HEK293 (cell line): ENCODE measurements around the gene DCUN1D2.

Experiments
- CTCF ChIP-seq: fragments of 450-650 bp; formaldehyde crosslinking; IDR thresholded peaks from 2 replicates; pipeline ENCODE4 v1.5.1; 2016; ENCODE audit warnings: missing biosample characterization, missing genetic modification characterization
- KLF8 ChIP-seq: fragments of 450-650 bp; formaldehyde crosslinking; IDR thresholded peaks from 2 replicates; pipeline ENCODE4 v1.5.1; 2016; ENCODE audit warnings: missing biosample characterization, missing genetic modification characterization
- TCF7L2 ChIP-seq: IDR thresholded peaks from 2 replicates; pipeline ENCODE4 v1.6.1; 2011; ENCODE audit warnings: low read depth, mild to moderate bottlenecking, inconsistent platforms, low read length, moderate library complexity, borderline replicate concordance
- YY1 ChIP-seq: fragments of 450-650 bp; formaldehyde crosslinking; IDR thresholded peaks from 2 replicates; pipeline ENCODE4 v1.5.1; 2018; ENCODE audit warnings: missing biosample characterization, missing genetic modification characterization
- ZBTB20 ChIP-seq: fragments of 450-650 bp; formaldehyde crosslinking; IDR thresholded peaks from 2 replicates; pipeline ENCODE4 v1.5.1; 2016; ENCODE audit warnings: missing biosample characterization, missing genetic modification characterization
- ZBTB26 ChIP-seq: fragments of 450-650 bp; formaldehyde crosslinking; optimal IDR thresholded peaks from 2 replicates; pipeline ENCODE3; 2016; ENCODE audit warnings: missing biosample characterization, mild to moderate bottlenecking, missing genetic modification characterization
- ZFP37 ChIP-seq: fragments of 450-650 bp; formaldehyde crosslinking; IDR thresholded peaks from 2 replicates; pipeline ENCODE4 v1.5.1; 2016; ENCODE audit warnings: missing biosample characterization, missing genetic modification characterization
- ZNF133 ChIP-seq: fragments of 450-650 bp; formaldehyde crosslinking; IDR thresholded peaks from 2 replicates; pipeline ENCODE4 v1.5.1; 2016; ENCODE audit warnings: missing biosample characterization, missing genetic modification characterization
- ZNF341 ChIP-seq: fragments of 450-650 bp; formaldehyde crosslinking; IDR thresholded peaks from 2 replicates; pipeline ENCODE4; 2016; ENCODE audit warnings: low read depth, missing biosample characterization, missing genetic modification characterization
- ZNF416 ChIP-seq: fragments of 450-650 bp; formaldehyde crosslinking; IDR thresholded peaks from 2 replicates; pipeline ENCODE4 v1.5.1; 2016; ENCODE audit warnings: missing biosample characterization, missing genetic modification characterization
- ZNF610 ChIP-seq: fragments of 450-650 bp; formaldehyde crosslinking; IDR thresholded peaks from 2 replicates; pipeline ENCODE4 v1.5.1; 2016; ENCODE audit warnings: missing biosample characterization, missing genetic modification characterization, borderline replicate concordance
- ZSCAN18 ChIP-seq: fragments of 450-650 bp; formaldehyde crosslinking; IDR thresholded peaks from 2 replicates; pipeline ENCODE4 v1.5.1; 2016; ENCODE audit warnings: missing biosample characterization, missing genetic modification characterization
- ZSCAN30 ChIP-seq: fragments of 450-650 bp; IDR thresholded peaks from 2 replicates; pipeline ENCODE4 v1.5.1; 2018; ENCODE audit warnings: missing biosample characterization, mild to moderate bottlenecking, missing genetic modification characterization, moderate library complexity

- TF ChIP-seq KLF8 (tag by site-specific recombination) = no peak
- no peak for TF ChIP-seq CTCF (tag by site-specific recombination)
- no peak for TF ChIP-seq ZSCAN18 (tag by site-specific recombination)
- no peak for TF ChIP-seq ZNF133 (tag by site-specific recombination)
- TF ChIP-seq TCF7L2 = no peak
- TF ChIP-seq ZBTB26 = no peak
- TF ChIP-seq ZSCAN30 (tag by site-specific recombination) = no peak
- no peak for TF ChIP-seq YY1 (tag by site-specific recombination)
- TF ChIP-seq ZNF341 = no peak
- TF ChIP-seq ZFP37 (tag by site-specific recombination) = no peak
- no peak for TF ChIP-seq ZNF416 (tag by site-specific recombination)
- TF ChIP-seq ZBTB20 (tag by site-specific recombination) = no peak
- TF ChIP-seq ZNF610 (tag by site-specific recombination) = no peak
These were observed 63.9 kb downstream of the DCUN1D2 start for GRCh38 chr13:113426591-113426986.
